ENCODE measurements around the gene SIVA1.

DNA sequence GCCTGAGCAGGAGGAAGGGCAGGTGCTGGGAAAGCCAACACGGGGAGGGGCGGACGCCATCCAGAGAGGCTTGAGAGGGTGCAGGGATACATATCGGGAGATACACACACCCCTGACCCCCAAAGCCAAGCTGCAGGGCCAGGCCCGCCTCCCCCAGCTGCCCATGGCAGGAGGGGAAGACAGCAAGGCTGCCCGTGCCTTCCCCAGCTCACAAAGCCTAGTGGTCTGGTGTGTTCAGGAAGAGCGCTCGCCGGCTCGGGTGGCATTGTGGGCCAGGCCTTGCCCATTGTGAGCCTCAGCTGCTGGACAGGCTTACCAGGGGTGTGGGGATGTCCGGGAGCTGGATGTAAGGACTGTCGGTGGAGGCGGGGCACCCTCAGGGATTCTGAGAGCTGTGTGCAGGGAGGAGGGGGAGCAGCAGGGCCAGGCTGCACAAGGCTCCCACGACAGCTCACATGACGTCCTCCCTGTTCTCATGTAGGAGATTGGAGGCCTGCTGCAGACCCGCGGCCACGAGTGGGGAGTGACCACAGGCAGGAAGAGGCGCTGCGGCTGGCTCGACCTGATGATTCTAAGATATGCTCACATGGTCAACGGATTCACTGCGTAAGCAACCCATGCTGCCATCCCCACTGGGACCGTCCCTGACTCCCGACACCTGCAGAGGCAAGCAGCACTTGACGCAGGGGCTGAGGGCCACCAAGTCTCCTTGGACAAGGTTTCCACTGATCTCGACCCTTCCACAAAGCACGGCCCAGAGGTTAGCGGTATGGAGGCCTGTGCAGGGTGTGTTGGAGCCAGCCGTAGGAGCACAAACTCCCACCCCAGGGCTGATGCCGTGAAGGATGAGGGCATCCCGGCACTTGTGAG is 10.1 kb upstream of the SIVA1 start:
- TF ChIP-seq CSRNP3 (CRISPR knock-in tag; IDR thresholded peaks at IDR 0.05) (no peak), ZNF8 (CRISPR knock-in tag; IDR thresholded peaks at IDR 0.05) (no peak), OSR1 (CRISPR knock-in tag; IDR thresholded peaks at IDR 0.05) (no peak), BACH2 (CRISPR knock-in tag; IDR thresholded peaks at IDR 0.05; ENCODE audit: borderline replicate concordance) (no peak), TCF4 (CRISPR knock-in tag; IDR thresholded peaks at IDR 0.05; ENCODE audit: borderline replicate concordance) (no peak), CSDC2 (CRISPR knock-in tag; IDR thresholded peaks at IDR 0.05) (no peak)
- TF ChIP-seq, protein P1, sequence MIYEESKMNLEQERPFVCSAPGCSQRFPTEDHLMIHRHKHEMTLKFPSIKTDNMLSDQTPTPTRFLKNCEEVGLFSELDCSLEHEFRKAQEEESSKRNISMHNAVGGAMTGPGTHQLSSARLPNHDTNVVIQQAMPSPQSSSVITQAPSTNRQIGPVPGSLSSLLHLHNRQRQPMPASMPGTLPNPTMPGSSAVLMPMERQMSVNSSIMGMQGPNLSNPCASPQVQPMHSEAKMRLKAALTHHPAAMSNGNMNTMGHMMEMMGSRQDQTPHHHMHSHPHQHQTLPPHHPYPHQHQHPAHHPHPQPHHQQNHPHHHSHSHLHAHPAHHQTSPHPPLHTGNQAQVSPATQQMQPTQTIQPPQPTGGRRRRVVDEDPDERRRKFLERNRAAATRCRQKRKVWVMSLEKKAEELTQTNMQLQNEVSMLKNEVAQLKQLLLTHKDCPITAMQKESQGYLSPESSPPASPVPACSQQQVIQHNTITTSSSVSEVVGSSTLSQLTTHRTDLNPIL (CRISPR knock-in tag; IDR thresholded peaks at IDR 0.05; ENCODE audit: low read depth) = no peak

Measured in SK-N-SH treated with all-trans-retinoic acid at 6 μM for 48 hours (cell line).